ENCODE results near the gene SPTY2D1.

The SPTY2D1 gene

DNA sequence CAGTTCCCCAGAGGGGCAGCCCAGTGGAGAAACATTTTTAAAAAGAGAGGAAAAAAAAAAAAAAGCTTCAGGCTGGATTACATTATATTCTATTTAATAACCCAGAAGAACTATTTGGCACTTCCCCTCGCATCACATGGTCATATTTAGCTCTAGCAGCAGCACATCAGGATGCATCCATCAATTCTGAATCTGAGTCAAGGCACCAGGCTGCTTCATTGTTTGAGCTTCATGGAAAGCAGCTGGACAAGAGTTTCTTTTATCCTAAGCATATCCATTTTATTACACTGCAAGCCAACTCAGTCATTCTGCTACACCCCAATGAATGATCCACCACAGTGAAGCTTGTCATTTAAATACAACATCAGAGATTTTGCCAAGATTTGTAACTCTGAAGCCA is 10.0 kb downstream of the SPTY2D1 start:
- Mint-ChIP-seq H3K4me3 (no peak overlapping the region), H3K9me3 (peaks cover 17% of the 10 kb centered on the region), H3K27ac (no peak overlapping the region), H3K27me3 (ENCODE audit: low read depth, poor library complexity) (no peaks in the 10 kb centered on the region), H3K36me3 (ENCODE audit: low read depth) (peaks cover 41% of the 10 kb centered on the region), H3K4me1 (no peaks in the 10 kb centered on the region)
- TF ChIP-seq, protein P1, sequence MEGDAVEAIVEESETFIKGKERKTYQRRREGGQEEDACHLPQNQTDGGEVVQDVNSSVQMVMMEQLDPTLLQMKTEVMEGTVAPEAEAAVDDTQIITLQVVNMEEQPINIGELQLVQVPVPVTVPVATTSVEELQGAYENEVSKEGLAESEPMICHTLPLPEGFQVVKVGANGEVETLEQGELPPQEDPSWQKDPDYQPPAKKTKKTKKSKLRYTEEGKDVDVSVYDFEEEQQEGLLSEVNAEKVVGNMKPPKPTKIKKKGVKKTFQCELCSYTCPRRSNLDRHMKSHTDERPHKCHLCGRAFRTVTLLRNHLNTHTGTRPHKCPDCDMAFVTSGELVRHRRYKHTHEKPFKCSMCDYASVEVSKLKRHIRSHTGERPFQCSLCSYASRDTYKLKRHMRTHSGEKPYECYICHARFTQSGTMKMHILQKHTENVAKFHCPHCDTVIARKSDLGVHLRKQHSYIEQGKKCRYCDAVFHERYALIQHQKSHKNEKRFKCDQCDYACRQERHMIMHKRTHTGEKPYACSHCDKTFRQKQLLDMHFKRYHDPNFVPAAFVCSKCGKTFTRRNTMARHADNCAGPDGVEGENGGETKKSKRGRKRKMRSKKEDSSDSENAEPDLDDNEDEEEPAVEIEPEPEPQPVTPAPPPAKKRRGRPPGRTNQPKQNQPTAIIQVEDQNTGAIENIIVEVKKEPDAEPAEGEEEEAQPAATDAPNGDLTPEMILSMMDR (IDR thresholded peaks at IDR 0.05), result no peak
- no peak for DNase-seq

DNA sequence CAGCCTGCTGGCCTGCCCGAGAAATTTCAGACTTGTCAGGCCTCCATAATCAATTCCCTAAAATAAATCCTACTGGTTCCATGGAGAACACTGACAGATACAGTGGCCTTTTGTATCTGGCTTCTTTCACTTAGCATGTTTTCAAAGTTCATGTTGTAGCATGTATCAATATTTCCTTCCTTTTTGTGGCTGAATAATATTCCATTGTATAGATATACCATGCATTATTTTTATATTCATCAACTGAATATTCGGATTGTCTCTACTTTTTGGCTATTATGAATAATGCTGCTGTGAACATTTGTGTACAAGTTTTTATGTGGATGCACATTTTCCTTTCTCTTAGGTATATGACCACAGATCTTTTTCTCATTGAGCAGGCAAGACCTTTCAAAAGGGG is 10.4 kb downstream of the SPTY2D1 start:
- Mint-ChIP-seq H3K36me3 (ENCODE audit: low read depth) (peaks cover 41% of the 10 kb centered on the region), H3K27ac (no peak overlapping the region), H3K9me3 (peaks cover 17% of the 10 kb centered on the region), H3K27me3 (ENCODE audit: low read depth, poor library complexity) (no peaks in the 10 kb centered on the region), H3K4me3 (no peak overlapping the region), H3K4me1 (no peaks in the 10 kb centered on the region)
- DNase-seq, result no peak
- TF ChIP-seq, protein P1 (IDR thresholded peaks at IDR 0.05), result no peak

DNA sequence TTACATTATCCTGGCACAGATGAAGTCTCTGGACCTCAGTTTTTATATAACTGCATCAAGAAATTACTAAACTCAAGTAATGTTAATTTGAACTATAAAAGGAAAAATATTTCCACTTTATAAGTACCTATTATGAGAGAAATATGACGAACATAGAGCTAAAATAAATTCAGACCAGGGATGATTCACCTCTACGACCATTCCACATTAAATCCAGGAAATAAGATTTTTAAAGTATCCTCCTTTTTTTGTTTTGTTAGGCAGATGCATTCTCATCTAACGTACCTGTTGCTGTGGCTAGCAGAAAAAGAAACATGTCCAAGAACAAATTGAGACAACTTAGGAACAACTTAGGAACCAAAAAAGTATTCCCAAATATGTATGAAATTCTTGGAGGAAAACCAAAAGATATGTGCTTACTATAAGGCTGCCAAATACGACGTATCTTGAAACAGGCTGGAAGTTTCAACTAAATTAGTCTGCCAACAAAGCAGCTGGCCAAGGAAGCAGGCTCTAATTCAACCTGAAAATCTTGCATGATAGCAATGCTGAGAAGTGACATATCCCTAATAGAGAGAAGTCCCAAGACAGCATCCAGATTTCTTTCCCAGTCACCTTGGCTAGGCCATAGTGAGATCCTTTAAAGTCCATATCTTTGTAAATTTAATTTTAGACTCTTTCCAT is 15.7 kb downstream of the SPTY2D1 start:
- no peak for DNase-seq
- Mint-ChIP-seq H3K9me3 (peaks cover 4% of the 10 kb centered on the region), H3K4me3 (no peak overlapping the region), H3K4me1 (no peaks in the 10 kb centered on the region), H3K27me3 (ENCODE audit: low read depth, poor library complexity) (no peaks in the 10 kb centered on the region), H3K36me3 (ENCODE audit: low read depth) (peaks cover 28% of the 10 kb centered on the region), H3K27ac (no peak overlapping the region)
- TF ChIP-seq, protein P1 (IDR thresholded peaks at IDR 0.05), result no peak

DNA sequence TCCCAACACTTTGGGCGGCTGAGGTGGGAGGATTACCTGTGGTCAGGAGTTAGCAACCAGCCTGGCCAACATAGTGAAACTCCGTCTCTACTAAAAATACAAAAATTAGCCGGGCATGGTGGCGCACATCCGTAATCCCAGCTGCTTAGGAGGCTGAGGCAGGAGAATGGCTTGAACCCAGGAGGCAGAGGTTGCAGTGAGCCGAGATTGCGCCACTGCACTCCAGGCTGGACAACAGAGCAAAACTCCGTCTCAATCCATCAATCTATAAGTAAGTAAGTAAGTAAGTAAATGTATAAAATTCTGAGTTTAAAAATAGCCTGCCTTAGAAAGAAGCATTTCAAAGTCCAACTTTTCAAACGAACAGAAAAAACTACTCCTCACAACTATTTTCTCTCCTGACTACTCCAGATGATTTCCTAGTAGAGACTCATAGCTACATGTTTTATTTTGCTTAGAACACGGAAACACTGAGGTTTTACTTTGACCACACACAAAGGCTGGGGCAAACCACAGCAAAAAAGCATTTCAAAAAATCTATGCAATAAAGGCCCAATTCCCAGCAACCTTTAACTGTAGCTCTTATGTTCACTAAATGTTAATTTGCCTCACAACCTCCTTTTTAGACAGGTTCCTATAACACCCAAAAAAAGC is 16.3 kb downstream of the SPTY2D1 start:
- H3K27ac Mint-ChIP-seq, result no peak overlapping the region
- no peak for DNase-seq
- no peaks in the 10 kb centered on the region for H3K4me1 Mint-ChIP-seq
- no peaks in the 10 kb centered on the region for H3K27me3 Mint-ChIP-seq (ENCODE audit: low read depth, poor library complexity)
- TF ChIP-seq, protein P1 (IDR thresholded peaks at IDR 0.05), result no peak
- no peak overlapping the region for H3K4me3 Mint-ChIP-seq
- peaks cover 27% of the 10 kb centered on the region for H3K36me3 Mint-ChIP-seq (ENCODE audit: low read depth)
- H3K9me3 Mint-ChIP-seq, result no peaks in the 10 kb centered on the region

DNA sequence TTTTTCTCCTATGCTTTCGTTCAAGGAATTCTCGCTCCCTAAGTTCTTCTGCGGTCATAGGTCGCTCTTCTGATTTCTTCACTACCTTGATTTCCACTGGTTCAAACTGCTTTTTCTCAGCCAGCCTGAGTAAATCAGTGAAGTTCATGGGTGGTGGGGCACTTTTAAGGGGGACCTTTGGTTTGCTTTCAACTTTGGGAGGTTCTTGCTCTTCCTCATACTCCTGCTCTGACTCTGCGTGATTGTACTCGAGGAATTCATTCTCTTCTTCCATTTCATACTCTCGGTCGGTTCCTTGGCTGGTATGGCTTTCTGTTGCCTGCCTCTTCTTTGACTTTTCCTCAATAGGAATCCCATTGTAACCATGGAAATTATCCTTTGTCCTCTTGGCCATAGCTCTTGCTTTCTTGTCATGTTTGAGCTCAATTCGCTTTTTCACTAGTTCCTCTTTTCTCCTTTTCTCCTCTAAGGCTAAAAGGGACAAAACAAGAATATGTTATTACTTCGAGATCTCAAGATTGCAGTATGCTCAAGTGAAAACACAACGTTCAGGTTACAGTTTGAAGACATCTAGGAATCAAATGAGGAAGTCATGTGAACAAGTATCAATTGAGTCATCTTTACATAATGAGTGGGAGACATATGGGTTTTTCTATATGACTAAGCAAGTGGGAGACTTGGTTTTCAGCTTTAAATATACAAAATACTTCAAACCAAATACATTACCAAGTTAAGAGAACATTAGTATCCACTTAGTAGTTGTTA is 18.3 kb downstream of the SPTY2D1 start:
- no peak for DNase-seq
- H3K36me3 Mint-ChIP-seq (ENCODE audit: low read depth), result peaks cover 17% of the 10 kb centered on the region

More for the DNA sequence above, 18.3 kb downstream of the SPTY2D1 start:
- no peaks in the 10 kb centered on the region for H3K9me3 Mint-ChIP-seq
- TF ChIP-seq, protein P1 (IDR thresholded peaks at IDR 0.05), result no peak
- no peak overlapping the region for H3K27ac Mint-ChIP-seq
- no peak overlapping the region for H3K4me3 Mint-ChIP-seq
- no peaks in the 10 kb centered on the region for H3K4me1 Mint-ChIP-seq
- H3K27me3 Mint-ChIP-seq (ENCODE audit: low read depth, poor library complexity), result no peaks in the 10 kb centered on the region
